Spleen (tissue), 11 donors: ENCODE results near the gene DLG5. TPM values are rescaled to one million over a fixed set of nuclear protein-coding genes. Genes with fewer than 3 reads are reported as not detected.
A peak's percentile ranks its signal among the peaks of the same experiment; 100 is the strongest.

Source experiments
- DNase-seq: peaks from one replicate; pipeline ENCODE4 v3.0.0-alpha.2; 2020
- H3K27ac ChIP-seq, 8 donors: fragments of 200-600 bp; sonication (generic) in 7 of 8; 1 replicate in 4 of 8; 2 replicates in 4 of 8; pipeline versions ENCODE4 v1.5.0 to v1.8.0; 2016 to 2021; ENCODE audit warnings: inconsistent platforms in 4 of 8, mild to moderate bottlenecking in 4 of 8, moderate library complexity in 1 of 8
- H3K27me3 ChIP-seq, 7 donors: fragments of 200-600 bp; sonication (generic) in 6 of 7; replicated peaks in 1 of 7; 1 replicate in 4 of 7; 2 replicates in 3 of 7; pipeline versions ENCODE4 v1.5.0 to v1.8.0; 2016 to 2021; ENCODE audit warnings: inconsistent platforms in 3 of 7, mild to moderate bottlenecking in 1 of 7
- H3K36me3 ChIP-seq, 6 donors: fragments of 200-600 bp; sonication (generic) in 5 of 6; 1 replicate in 4 of 6; 2 replicates in 2 of 6; pipeline versions ENCODE4 v1.5.0 to v1.8.0; 2016 to 2021; ENCODE audit warnings: inconsistent platforms in 2 of 6
- H3K4me1 ChIP-seq, 6 donors: fragments of 200-600 bp; sonication (generic) in 5 of 6; 1 replicate in 3 of 6; 2 replicates in 3 of 6; pipeline versions ENCODE4 v1.5.0 to v1.8.0; 2016 to 2021; ENCODE audit warnings: inconsistent platforms in 3 of 6
- H3K4me3 ChIP-seq, 8 donors: fragments of 200-600 bp; sonication (generic) in 7 of 8; 1 replicate in 4 of 8; 2 replicates in 4 of 8; pipeline versions ENCODE4 v1.5.0 to v1.8.0; 2016 to 2021; ENCODE audit warnings: inconsistent platforms in 4 of 8, mild to moderate bottlenecking in 4 of 8, moderate library complexity in 2 of 8
- H3K9me3 ChIP-seq, 8 donors: fragments of 200-600 bp; sonication (generic) in 7 of 8; 1 replicate in 4 of 8; 2 replicates in 4 of 8; pipeline versions ENCODE4 v1.5.0 to v1.8.0; 2016 to 2021; ENCODE audit warnings: inconsistent platforms in 4 of 8
- CTCF ChIP-seq, 11 experiments: fragments of 200-600 bp in 7 of 11; fragments of 450-650 bp in 4 of 11; sonication (generic) in 4 of 11; IDR thresholded peaks in 8 of 11; conservative IDR thresholded peaks in 3 of 11; 1 replicate in 7 of 11; 2 replicates in 4 of 11; pipeline versions ENCODE4 v1.4.0 to v1.8.0; 2016 to 2021; ENCODE audit warnings: antibody characterized with exemption in 11 of 11, inconsistent platforms in 4 of 11, mild to moderate bottlenecking in 1 of 11
- POLR2A ChIP-seq, 3 donors: fragments of 450-650 bp; IDR thresholded peaks; one replicate each; pipeline ENCODE4 v1.5.1; 2017; ENCODE audit warnings: antibody characterized with exemption in 3 of 3, mild to moderate bottlenecking in 1 of 3
- POLR2AphosphoS5 ChIP-seq, 3 donors: sonication (generic); formaldehyde crosslinking; IDR thresholded peaks; one replicate each; pipeline ENCODE4 v1.5.1; 2017; ENCODE audit warnings: antibody characterized with exemption in 3 of 3
- WGBS, 5 donors: extraction: QIAGEN DNeasy Blood & Tissue Kit in 3 of 5; methylation state at CpG; one replicate each; pipeline versions ENCODE4 v1.1.5 to v1.1.7; 2013 to 2018; 5-methylcytosine and 5-hydroxymethylcytosine counted together
- intact Hi-C: fragments of 100-400 bp; cut with DNase I; formaldehyde crosslinking; loops from one replicate; pipeline ENCODE4 v1.15.0; 2023; ENCODE audit warnings: low total_unique reads
- polyA plus RNA-seq, 3 donors: library from polyadenylated mRNA; stranded (reverse); fragments of 200-250 nt; gene quantifications; one replicate each; pipeline ENCODE4 v1.2.1, GENCODE V29; 2013
- total RNA-seq, 7 donors: library from RNA; depleted of rRNA in 3 of 7; stranded (reverse); fragments of >200 nt in 3 of 7; fragmentation: NEBNext Ultra II Directional in 4 of 7; extraction: Animal tissue kit (Norgen Biotek cat#: 25700) in 4 of 7; gene quantifications; one replicate each; pipeline versions ENCODE4 v1.1.0 to v1.2.1, GENCODE V29; 2016 to 2021
- donor health status: healthy with polysubstance abuse.
- donor health status: DM: no; HTN: no; CAD: no; lungs with moderate emphysema.
- donor health status: DM: no; HTN: no; CAD: no.
- donor health status: Bipolar disorder and iron deficiency.
- donor health status: healthy.
- donor health status: DM: no; HTN: no; CAD: no.
- donor health status: DM: yes; HTN: yes; CAD: no.

DLG5 gene
- total and polyA plus RNA-seq, 10 donors, result 2.0 to 14.4 (median 8.8) TPM

GRCh38 chr10:77881222-77881621 is 45.3 kb downstream of the DLG5 start:
- H3K27ac ChIP-seq, result no peak overlapping the region
- no peak overlapping the region for H3K4me3 ChIP-seq
- intact Hi-C loops, result no loop called here
- H3K36me3 ChIP-seq, result no peaks in the 10 kb centered on the region
- no peak for DNase-seq
- no peaks in the 10 kb centered on the region for H3K27me3 ChIP-seq
- 72 to 96% (median 80%) methylated on average over 3 of the region's 3 CpGs for WGBS, 5 donors
- no peaks in the 10 kb centered on the region for H3K9me3 ChIP-seq
- H3K4me1 ChIP-seq, result peaks cover 6 to 23% (median 17%) of the 10 kb centered on the region in 6 donors
- no peak for TF ChIP-seq POLR2A (IDR thresholded peaks at IDR 0.05)
- TF ChIP-seq CTCF (IDR thresholded peaks at IDR 0.05 in 8 of 11, conservative IDR thresholded peaks at IDR 0.05 in 3 of 11), result no peak

DNA sequence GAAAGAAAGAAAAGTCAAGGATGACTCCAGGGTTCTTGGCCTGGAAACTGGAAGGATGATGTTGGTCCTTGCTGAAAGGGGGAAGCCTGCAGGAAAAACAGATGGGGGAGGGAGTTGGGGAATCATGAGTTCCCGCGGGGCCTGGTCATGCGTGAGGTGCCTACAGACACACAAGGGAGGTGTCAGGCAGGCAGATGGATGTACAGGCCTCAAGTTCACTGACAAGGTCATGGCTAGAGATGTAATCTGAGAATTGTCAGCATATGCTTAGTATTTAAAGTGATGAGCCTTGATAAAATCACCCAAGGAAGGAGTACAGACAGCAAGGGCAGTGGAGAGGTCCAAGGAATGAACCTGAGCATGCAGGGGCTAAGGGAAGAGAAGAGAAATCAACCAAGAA is 46.8 kb downstream of the DLG5 start:
- H3K9me3 ChIP-seq, result no peaks in the 10 kb centered on the region
- no peaks in the 10 kb centered on the region for H3K36me3 ChIP-seq
- DNase-seq, result no peak
- no peak overlapping the region for H3K27ac ChIP-seq
- H3K27me3 ChIP-seq, result no peaks in the 10 kb centered on the region
- intact Hi-C loops, result no loop called here
- H3K4me3 ChIP-seq, result no peak overlapping the region
- 91 to 97% (median 93%) methylated on average over 3 of the region's 3 CpGs for WGBS, 5 donors
- TF ChIP-seq POLR2AphosphoS5 (IDR thresholded peaks at IDR 0.05) (no peak), POLR2A (IDR thresholded peaks at IDR 0.05) (no peak), CTCF (IDR thresholded peaks at IDR 0.05 in 8 of 11, conservative IDR thresholded peaks at IDR 0.05 in 3 of 11) (no peak)
- H3K4me1 ChIP-seq, result peaks cover 6 to 28% (median 18%) of the 10 kb centered on the region in 6 donors

GRCh38 chr10:77879065-77879464 is 47.5 kb downstream of the DLG5 start:
- TF ChIP-seq POLR2A (IDR thresholded peaks at IDR 0.05), result no peak
- no peak for TF ChIP-seq CTCF (IDR thresholded peaks at IDR 0.05 in 8 of 11, conservative IDR thresholded peaks at IDR 0.05 in 3 of 11)
- no peaks in the 10 kb centered on the region for H3K27me3 ChIP-seq
- DNase-seq, result no peak
- intact Hi-C loops, result no loop called here
- H3K9me3 ChIP-seq, result no peaks in the 10 kb centered on the region
- no peak overlapping the region for H3K4me3 ChIP-seq
- peaks cover 8 to 35% (median 23%) of the 10 kb centered on the region in 6 donors for H3K4me1 ChIP-seq
- peak overlapping the region in 1 of 8 donors; percentile 77 for H3K27ac ChIP-seq
- WGBS, 5 donors, result 90 to 98% (median 92%) methylated on average over 4 of the region's 4 CpGs
- H3K36me3 ChIP-seq, result no peaks in the 10 kb centered on the region

DNA sequence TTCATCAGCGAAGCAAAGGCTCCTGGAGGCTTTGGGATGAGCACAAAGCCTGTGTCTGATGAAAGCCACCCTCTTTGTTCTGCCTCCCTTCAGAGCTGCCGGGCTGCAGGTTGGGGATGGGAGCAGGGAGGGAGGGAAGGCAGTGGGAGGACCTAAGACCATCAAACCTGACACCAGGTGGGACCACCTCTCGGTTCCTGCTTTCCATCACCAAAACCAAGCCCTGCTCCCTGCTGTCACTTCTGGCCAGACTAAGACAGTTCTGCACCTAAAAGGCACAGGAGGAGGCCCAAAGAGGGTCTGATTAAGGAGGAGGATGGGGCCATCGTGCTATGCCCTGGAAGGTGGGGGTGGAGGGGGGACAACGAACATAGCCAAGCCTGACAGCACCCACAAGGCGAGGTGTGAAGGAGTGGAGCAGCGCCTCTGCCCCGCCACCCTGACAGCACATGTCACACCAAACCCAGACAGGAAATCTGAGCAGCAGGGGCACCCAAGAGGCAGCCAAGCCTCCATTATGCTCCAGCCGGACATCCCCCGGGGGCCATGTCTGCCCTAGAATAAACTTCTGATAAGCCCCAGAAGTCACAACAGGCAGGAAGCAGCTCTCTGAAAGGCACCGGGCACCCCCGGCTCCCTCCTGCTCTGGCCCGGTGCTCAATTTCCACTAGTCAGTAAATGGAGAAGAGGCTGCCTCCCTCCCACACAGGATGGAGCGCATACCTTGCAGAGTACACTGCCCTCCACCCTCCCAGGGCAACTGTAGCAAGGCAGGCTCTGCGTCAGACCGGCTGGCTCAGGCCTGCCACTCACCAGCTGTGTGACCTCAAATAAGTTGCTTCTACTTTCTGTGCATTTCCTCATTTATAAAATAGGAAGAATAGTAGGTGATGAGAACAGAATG is 48.9 kb downstream of the DLG5 start:
- H3K9me3 ChIP-seq, result no peaks in the 10 kb centered on the region
- no peaks in the 10 kb centered on the region for H3K27me3 ChIP-seq
- peak; percentile 87 for DNase-seq
- H3K27ac ChIP-seq, result peak overlapping the region in 5 of 8 donors; percentile 46 to 77 (median 59)
- intact Hi-C loops, result no loop called here
- H3K4me3 ChIP-seq, result peak overlapping the region in 1 of 8 donors; percentile 13
- WGBS, 5 donors, result 22 to 32% (median 23%) methylated on average over 11 to 16 of the region's 16 CpGs
- no peaks in the 10 kb centered on the region for H3K36me3 ChIP-seq
- TF ChIP-seq POLR2A (IDR thresholded peaks at IDR 0.05) (no peak), CTCF (IDR thresholded peaks at IDR 0.05 in 8 of 11, conservative IDR thresholded peaks at IDR 0.05 in 3 of 11) (no peak), POLR2AphosphoS5 (IDR thresholded peaks at IDR 0.05) (peak; percentile 57 to 79 (median 73))
- peaks cover 15 to 48% (median 35%) of the 10 kb centered on the region in 6 donors for H3K4me1 ChIP-seq
